Mucosa of descending colon (tissue), 3 donors: ENCODE data around the gene TBC1D2. TPM values are rescaled to one million over a fixed set of nuclear protein-coding genes. Genes with fewer than 3 reads are reported as not detected.

Experiments used
- ATAC-seq: fragments of 200-7000 bp; cut with Tn5 transposase; one replicate; pipeline ENCODE4 v1.9.1; 2020; ENCODE audit warnings: mild to moderate bottlenecking, moderate library complexity
- DNase-seq, 3 donors: peaks; one replicate each; pipeline ENCODE4 v3.0.0-alpha.2; 2020
- H3K36me3 ChIP-seq: fragments of 200-600 bp; one replicate; pipeline ENCODE4 v1.8.0; 2021; ENCODE audit warnings: low read depth, mild to moderate bottlenecking
- H3K4me1 ChIP-seq: fragments of 200-600 bp; one replicate; pipeline ENCODE4 v1.8.0; 2021; ENCODE audit warnings: low read depth, mild to moderate bottlenecking
- H3K4me3 ChIP-seq: fragments of 200-600 bp; one replicate; pipeline ENCODE4 v1.8.0; 2021; ENCODE audit warnings: mild to moderate bottlenecking
- H3K9me3 ChIP-seq: fragments of 200-600 bp; one replicate; pipeline ENCODE4 v1.8.0; 2021; ENCODE audit warnings: mild to moderate bottlenecking
- intact Hi-C, 2 donors: fragments of 100-400 bp; cut with DNase I in 1 of 2; cut with micrococcal nuclease in 1 of 2; formaldehyde crosslinking; loops; one replicate each; pipeline versions ENCODE4 v1.11.0 to v1.11.1; 2022; cut with DNase I, micrococcal nuclease
- total RNA-seq, 3 donors: library from RNA; stranded (reverse); fragmentation: NEBNext Ultra II Directional in 2 of 3; extraction: Animal tissue kit (Norgen Biotek cat#: 25700) in 2 of 3; gene quantifications; one replicate each; pipeline versions ENCODE4 v1.2.1 to v1.2.4, GENCODE V29; 2021 to 2023
- TF ChIP-seq, protein P1 (sequence below): fragments of 200-600 bp; IDR thresholded peaks from one replicate; pipeline ENCODE4 v1.8.0; 2022; ENCODE audit warnings: antibody characterized with exemption, mild to moderate bottlenecking
- donor health status: DM: no; HTN: no; CAD: no; lungs with moderate emphysema.
- donor health status: DM: no; HTN: no; CAD: no.
- donor health status: DM: no; HTN: yes; CAD: no.

The TBC1D2 gene
- total RNA-seq, 3 donors from 2014 or later, result 19.5 to 33.5 (median 26.9) TPM

DNA sequence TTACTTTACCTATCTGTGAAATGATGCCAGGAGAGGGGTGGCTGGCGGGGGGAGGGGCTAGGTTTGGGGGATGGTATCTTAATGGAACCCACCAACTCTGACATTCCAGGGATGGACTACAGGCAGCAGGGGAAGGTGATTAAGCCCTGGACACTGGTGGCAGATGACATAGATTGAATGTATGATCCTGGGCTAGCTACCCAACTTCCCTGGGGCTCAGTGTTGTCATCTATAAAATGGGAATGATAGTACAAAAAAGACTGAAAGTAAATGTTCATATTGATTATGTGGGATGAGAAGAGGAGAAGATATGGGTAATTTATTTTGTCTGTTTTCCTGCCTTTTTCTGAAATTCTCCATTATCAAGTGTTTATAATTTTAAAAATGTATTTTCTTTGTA lies 69.2 kb downstream of the TBC1D2 start:
- Histone ChIP-seq H3K4me1 (no peaks in the 10 kb centered on the region), H3K9me3 (no peaks in the 10 kb centered on the region), H3K36me3 (no peaks in the 10 kb centered on the region), H3K4me3 (no peak overlapping the region)
- intact Hi-C loops, result no loop called here
- no peak for ATAC-seq
- no peak for DNase-seq
- TF ChIP-seq, protein P1, sequence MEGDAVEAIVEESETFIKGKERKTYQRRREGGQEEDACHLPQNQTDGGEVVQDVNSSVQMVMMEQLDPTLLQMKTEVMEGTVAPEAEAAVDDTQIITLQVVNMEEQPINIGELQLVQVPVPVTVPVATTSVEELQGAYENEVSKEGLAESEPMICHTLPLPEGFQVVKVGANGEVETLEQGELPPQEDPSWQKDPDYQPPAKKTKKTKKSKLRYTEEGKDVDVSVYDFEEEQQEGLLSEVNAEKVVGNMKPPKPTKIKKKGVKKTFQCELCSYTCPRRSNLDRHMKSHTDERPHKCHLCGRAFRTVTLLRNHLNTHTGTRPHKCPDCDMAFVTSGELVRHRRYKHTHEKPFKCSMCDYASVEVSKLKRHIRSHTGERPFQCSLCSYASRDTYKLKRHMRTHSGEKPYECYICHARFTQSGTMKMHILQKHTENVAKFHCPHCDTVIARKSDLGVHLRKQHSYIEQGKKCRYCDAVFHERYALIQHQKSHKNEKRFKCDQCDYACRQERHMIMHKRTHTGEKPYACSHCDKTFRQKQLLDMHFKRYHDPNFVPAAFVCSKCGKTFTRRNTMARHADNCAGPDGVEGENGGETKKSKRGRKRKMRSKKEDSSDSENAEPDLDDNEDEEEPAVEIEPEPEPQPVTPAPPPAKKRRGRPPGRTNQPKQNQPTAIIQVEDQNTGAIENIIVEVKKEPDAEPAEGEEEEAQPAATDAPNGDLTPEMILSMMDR, result no peak

GRCh38 chr9:98185611-98186171 lies 69.8 kb downstream of the TBC1D2 start:
- H3K9me3 ChIP-seq, result no peaks in the 10 kb centered on the region
- intact Hi-C loops, result no loop called here
- no peak overlapping the region for H3K4me3 ChIP-seq
- DNase-seq (no peak), ATAC-seq (peak; percentile 37)
- no peaks in the 10 kb centered on the region for H3K36me3 ChIP-seq
- TF ChIP-seq, protein P1, result no peak
- no peaks in the 10 kb centered on the region for H3K4me1 ChIP-seq

- intact Hi-C loops, result no loop called here
- ATAC-seq (no peak), DNase-seq (no peak)
- TF ChIP-seq, protein P1, result no peak
- Histone ChIP-seq H3K4me3 (no peak overlapping the region), H3K9me3 (no peaks in the 10 kb centered on the region), H3K4me1 (no peaks in the 10 kb centered on the region), H3K36me3 (no peaks in the 10 kb centered on the region)
These were observed 70.4 kb downstream of the TBC1D2 start for GRCh38 chr9:98185021-98185567.

- no peaks in the 10 kb centered on the region for H3K9me3 ChIP-seq
- TF ChIP-seq, protein P1, result no peak
- H3K4me1 ChIP-seq, result no peaks in the 10 kb centered on the region
- intact Hi-C loops, result no loop called here
- DNase-seq, result no peak
- no peak for ATAC-seq
- H3K36me3 ChIP-seq, result no peaks in the 10 kb centered on the region
- no peak overlapping the region for H3K4me3 ChIP-seq
These were observed 71.1 kb downstream of the TBC1D2 start for GRCh38 chr9:98184326-98184725.

- no peaks in the 10 kb centered on the region for H3K4me1 ChIP-seq
- intact Hi-C loops, result no loop called here
- no peak overlapping the region for H3K4me3 ChIP-seq
- DNase-seq, result no peak
- H3K36me3 ChIP-seq, result no peaks in the 10 kb centered on the region
- no peak for ATAC-seq
- H3K9me3 ChIP-seq, result no peaks in the 10 kb centered on the region
- TF ChIP-seq, protein P1, result no peak
These were observed 72.4 kb downstream of the TBC1D2 start for GRCh38 chr9:98182889-98183599.
